Retinal pigment epithelial cell (primary cell): Measurements from ENCODE around the gene SCARB1.
A peak's percentile ranks its signal among the peaks of the same experiment; 100 is the strongest.

ENCODE experiments used
- DNase-seq: peaks from one replicate; pipeline ENCODE4 v3.0.0-alpha.2; 2010; ENCODE audit warnings: low read depth
- H3K4me3 ChIP-seq: 2 replicates; pipeline ENCODE4 v1.5.1; 2011; ENCODE audit warnings: mild to moderate bottlenecking, low read length, control low read depth, moderate library complexity
- TF ChIP-seq, protein P1 (sequence below): conservative IDR thresholded peaks from 2 replicates; pipeline ENCODE4 v1.5.1; 2011; ENCODE audit warnings: low read depth, low read length, control low read depth, inconsistent platforms

The SCARB1 gene

DNA sequence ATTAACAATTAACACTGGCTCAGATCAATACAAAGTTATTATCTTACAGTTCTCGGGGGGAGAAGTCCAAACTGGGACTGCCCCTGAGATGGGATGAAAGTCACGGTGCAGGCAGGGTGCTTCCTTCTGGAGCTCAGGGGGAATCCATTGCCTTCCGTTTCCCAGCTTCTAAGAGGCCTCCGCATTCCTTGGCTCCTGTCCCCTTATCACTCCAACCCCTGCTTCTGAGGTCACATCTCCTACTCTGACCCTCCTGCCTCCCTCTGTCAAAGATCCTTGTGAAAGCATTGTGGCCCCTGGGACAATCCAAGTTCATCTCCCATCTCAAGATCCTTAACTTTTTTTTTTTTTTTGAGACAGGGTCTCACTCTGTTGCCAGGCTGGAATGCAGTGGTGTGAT lies 30.8 kb downstream of the SCARB1 start:
- TF ChIP-seq, protein P1, sequence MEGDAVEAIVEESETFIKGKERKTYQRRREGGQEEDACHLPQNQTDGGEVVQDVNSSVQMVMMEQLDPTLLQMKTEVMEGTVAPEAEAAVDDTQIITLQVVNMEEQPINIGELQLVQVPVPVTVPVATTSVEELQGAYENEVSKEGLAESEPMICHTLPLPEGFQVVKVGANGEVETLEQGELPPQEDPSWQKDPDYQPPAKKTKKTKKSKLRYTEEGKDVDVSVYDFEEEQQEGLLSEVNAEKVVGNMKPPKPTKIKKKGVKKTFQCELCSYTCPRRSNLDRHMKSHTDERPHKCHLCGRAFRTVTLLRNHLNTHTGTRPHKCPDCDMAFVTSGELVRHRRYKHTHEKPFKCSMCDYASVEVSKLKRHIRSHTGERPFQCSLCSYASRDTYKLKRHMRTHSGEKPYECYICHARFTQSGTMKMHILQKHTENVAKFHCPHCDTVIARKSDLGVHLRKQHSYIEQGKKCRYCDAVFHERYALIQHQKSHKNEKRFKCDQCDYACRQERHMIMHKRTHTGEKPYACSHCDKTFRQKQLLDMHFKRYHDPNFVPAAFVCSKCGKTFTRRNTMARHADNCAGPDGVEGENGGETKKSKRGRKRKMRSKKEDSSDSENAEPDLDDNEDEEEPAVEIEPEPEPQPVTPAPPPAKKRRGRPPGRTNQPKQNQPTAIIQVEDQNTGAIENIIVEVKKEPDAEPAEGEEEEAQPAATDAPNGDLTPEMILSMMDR = no peak
- H3K4me3 ChIP-seq = no peak overlapping the region
- no peak for DNase-seq

DNA sequence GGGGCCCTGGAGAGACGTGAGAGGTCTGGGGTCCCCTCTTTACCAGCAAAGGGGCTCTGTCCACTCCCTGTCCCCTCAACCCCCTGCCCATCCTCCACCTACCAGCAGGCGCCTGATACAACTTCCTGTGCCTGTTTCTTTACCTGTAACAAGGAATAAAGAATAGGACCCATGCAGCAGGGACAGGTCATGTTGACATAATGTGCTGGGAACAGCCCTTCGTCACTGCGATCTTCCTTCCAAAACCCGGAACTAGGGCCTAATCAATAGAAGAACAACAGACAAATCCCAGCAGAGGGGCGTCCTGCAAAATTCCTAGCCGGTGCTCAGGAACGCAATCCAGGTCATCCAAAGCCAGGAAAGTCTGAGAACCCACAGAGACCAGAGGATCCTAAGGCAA lies 32.1 kb downstream of the SCARB1 start:
- no peak for DNase-seq
- TF ChIP-seq, protein P1 = no peak
- no peak overlapping the region for H3K4me3 ChIP-seq

DNA sequence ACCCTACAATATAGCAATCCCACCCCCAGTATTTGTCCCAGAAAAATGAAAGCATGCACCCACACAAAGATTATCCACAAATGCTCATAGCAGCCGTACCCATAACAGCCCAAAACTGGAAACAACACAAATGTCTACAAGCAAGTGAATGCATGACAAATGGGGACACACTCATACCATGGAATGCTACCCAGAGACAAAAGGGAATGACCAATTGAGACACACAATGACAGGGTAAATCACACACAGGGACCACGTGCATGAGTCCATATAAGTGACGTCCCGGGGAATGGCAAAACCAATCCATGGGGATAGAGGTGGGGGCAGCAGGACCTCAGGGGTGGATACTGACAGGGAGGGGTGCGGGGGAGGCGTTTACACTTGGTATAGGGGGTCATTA lies 33.4 kb downstream of the SCARB1 start:
- H3K4me3 ChIP-seq = no peak overlapping the region
- DNase-seq = no peak
- TF ChIP-seq, protein P1 = no peak

DNA sequence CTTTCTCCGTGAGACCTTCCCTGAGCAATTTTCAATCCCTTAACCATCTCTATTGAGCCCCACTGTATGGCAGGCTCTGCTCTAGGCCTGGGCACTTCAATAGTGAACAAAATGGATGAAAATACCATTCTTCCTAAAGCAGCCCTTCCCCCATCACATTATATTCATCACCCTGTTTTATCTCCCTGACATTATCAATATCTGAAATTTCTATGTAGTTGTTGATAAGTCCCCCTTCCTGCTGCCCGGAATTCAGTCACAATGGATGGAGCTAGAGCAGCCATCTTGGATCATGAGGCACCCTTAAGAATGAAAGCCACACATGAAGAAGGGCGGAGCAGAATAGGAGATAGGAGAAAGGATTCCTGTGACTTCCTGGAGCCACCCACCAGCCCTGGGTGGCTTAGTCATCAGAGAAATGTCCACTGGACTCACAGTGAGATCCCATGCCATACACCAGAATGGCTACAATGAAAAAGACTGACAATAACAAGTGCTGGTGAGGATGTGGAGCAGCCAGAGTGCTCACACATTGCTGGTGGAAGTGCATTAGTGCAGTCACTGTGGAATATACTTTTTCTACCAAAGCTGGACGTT lies 33.9 kb downstream of the SCARB1 start:
- TF ChIP-seq, protein P1 = no peak
- H3K4me3 ChIP-seq = no peak overlapping the region
- no peak for DNase-seq

DNA sequence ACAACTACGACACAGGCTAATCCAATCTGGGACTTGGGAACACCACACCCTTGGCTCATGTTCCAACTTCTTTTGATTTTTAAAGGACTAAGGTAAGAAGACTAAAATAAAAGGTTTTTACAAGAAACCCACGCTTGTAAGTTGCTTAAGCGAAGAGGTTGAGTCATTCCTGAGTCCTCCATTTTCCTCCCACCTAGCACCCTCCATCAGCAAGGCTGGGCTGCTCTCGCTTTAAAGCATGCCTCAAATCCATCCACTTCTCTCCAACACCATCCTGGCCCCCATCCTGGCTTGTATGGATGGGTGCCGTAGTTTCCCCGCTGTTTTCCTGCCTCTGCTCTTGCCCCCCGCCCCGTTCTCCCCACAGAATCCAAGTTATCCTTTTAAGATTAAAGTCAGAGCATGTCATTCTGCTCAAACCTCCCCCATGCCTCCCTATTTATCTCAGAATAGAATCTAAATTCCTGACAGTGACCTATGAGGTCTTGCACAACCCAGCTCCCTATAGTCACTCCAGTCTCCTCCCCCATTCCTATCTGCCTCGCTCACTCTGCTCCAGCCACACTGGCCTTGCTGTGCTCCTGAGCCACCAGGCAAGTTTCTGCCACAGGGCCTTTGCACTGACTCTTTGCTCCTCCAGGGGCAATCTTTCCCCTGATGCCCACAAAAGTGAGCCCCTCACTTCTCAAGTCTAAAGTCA lies 34.5 kb downstream of the SCARB1 start:
- TF ChIP-seq, protein P1 = no peak
- H3K4me3 ChIP-seq = no peak overlapping the region
- DNase-seq = no peak

DNA sequence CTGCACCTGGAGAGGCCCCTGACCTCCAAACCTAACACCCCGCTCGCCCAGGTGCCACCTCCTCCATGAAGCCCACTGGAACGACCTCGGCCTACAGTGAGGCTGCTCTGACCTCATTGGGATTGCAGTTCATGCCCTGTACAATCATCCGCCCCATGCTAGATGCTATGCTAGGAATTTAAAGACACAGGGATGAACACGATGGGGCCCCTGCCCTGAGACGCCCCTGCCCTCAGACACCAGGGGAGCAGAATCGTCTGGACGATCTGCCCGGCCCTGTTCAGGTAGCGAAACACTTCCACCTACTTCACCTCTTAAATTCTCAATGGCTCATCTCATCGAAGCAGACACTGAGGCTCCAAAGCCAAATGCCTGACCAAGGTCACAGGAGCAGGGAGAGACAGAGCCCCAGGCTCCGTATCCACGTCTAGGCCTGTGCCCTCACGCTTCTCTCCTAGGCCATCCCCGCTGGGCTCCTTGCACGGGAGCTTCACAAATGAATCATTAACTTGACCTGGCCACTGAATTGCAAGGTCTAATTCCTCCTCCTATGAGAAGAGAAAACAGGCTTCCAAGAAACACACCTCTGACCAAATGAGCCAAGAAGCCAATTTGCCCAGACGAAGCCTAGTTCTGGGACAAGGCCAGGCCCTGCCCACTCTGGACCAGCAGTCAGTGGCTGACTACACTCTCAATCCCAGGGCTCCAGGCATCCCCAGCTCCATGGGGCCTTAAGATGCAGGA lies 35.2 kb downstream of the SCARB1 start:
- TF ChIP-seq, protein P1 = no peak
- H3K4me3 ChIP-seq = no peak overlapping the region
- DNase-seq = peak; percentile 84
